ENCODE results near the gene NUP210L.

- no peak for TF ChIP-seq CTCF (IDR thresholded peaks at IDR 0.05)
- no peak for TF ChIP-seq EZH2 (IDR thresholded peaks at IDR 0.05)
These were observed 159.7 kb downstream of the NUP210L start for GRCh38 chr1:153995202-153995601.
